Endothelial cell of umbilical vein (primary cell): Measurements from ENCODE around the gene JAZF1.

Source experiments
- CTCF ChIP-seq, 2 donors: IDR thresholded peaks; 1 replicate in 1 of 2; 2 replicates in 1 of 2; pipeline ENCODE4 v1.5.1; 2011; ENCODE audit warnings: low read length in 2 of 2, mild to moderate bottlenecking in 2 of 2, moderate library complexity in 2 of 2, control low read depth in 1 of 2, inconsistent platforms in 1 of 2, low read depth in 1 of 2; ENCODE audit not compliant: insufficient read depth in 1 of 2; ENCODE audit errors: extremely low read depth in 1 of 2
- MAX ChIP-seq: IDR thresholded peaks from 2 replicates; pipeline ENCODE4 v1.6.1; 2011; ENCODE audit not compliant: insufficient read depth, insufficient read length
- POLR2A ChIP-seq: IDR thresholded peaks from 2 replicates; pipeline ENCODE4 v1.6.1; 2012; ENCODE audit warnings: low read depth, mild to moderate bottlenecking, control low read depth, low read length
- POLR2AphosphoS5 ChIP-seq: IDR thresholded peaks from 2 replicates; pipeline ENCODE4 v1.6.1; 2012; ENCODE audit warnings: low read depth, mild to moderate bottlenecking, control low read depth, low read length, moderate library complexity; ENCODE audit not compliant: insufficient read depth

GRCh38 chr7:28180031-28180363 lies 598 bp downstream of the JAZF1 start:
- TF ChIP-seq CTCF (IDR thresholded peaks at IDR 0.05; ENCODE audit: extremely low read depth in 1 of 2, insufficient read depth in 1 of 2, low read depth in 1 of 2, low read length in 2 of 2) (no peak), POLR2A (no peak), POLR2AphosphoS5 (no peak), MAX (no peak)
